Raji (cell line): ENCODE measurements around the gene MYH6.

Source experiments
- POLR2A ChIP-seq: IDR thresholded peaks from 2 replicates; pipeline ENCODE4 v1.6.1; 2011; ENCODE audit warnings: low read depth, low read length, control low read depth; ENCODE audit not compliant: insufficient read depth

MYH6 gene

DNA sequence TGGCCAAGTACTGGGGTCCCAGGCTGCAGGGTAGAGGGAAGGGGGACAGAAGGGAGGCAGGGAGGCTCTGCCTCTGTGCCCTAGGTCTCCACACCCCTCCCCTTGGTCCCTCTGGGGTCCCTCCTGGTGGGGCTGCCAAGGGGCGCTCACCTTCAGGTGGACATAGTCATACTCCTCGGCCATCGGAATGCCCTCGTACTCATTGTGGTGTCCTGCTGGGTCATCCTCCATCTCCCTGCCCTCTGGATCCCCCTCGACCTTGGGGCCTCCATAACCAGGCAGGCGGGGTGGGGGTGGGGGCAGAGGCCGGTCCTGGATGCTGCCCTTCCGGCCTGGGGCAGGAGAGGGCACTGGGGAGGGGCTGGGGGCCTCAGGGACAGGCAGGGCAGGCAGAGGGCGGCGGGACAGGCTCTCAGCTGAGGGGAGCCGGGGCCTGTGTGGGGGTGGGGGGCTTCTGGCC lies 48.9 kb downstream of the MYH6 start:
- no peak for TF ChIP-seq POLR2A

DNA sequence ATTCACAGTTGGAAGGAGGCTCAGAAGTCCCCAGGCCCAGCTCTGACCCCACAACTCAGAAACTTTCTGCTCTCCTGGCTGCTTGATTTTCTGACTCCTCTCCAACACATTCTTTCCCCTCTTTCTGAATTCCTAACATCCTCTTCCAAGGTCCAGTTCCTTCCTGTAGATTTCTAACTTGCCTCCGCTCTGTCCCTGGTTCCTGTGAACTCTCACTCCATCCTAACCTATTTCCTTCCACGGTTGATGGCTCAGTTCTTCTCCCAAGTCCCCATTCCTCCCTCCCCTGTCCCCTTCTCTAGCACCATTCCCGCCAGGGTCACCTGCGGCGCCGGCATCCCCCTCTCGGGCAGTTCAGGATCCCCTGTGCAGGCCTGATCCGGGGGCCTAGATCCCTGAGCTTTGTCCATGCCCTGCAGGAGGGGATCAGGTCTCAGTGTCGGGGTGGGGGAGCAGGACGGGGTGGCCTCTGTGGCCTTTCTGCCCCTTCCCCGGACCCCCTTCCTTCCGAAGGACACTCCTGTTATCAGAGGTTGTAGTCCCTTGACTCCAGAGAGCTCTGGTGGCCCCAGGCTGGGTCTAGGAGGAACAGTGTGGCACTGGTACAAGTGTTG lies 49.4 kb downstream of the MYH6 start:
- no peak for TF ChIP-seq POLR2A

- TF ChIP-seq POLR2A = no peak
These were observed 50.0 kb downstream of the MYH6 start for GRCh38 chr14:23358042-23358441.

DNA sequence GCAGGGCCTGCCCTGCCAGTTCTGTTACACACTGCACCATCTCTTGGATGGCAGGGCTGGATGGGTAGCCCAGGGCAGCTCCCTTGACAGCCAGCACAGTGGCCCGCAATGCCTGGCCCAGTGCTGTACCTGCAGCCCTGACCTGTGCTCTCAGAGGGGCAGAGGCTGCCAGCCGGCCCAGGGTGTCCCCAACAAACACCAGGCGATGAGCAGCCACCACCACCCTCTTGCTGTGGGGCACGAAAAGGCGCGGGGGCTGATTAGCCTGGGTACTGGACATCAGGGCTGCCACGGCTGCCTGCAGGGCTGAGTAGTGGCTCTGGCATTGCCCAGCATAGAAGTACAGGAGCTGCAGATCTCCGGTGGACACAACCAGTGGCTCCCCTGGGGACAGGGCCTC lies 50.8 kb downstream of the MYH6 start:
- no peak for TF ChIP-seq POLR2A

GRCh38 chr14:23356662-23357061 lies 51.4 kb downstream of the MYH6 start:
- TF ChIP-seq POLR2A = no peak

DNA sequence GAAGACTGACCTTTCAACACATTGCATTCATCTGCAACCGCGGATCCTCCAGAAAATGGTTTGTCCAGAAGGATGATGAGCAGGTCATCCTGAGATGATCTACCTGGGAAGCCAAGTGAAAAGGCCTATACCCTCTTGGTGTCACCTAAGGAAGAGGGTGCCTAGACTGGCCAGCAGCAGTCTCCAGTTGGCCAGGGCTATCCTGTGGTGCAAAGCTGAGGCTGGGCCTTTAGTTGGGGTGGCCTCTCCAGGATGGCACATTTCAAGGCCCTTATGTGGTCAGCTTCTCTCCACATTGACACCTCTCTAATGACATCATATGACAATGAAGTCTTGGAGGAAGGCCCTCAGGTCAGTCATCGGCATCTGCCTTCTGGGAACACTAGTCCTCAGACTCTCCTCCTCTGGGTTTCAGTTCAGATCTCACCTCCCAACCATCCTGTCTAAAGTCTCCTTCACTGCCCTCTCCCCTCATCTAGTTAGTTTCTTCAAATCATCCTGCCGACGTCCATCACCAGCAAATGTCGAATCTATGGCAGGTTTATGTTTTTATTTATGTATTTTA lies 52.1 kb downstream of the MYH6 start:
- no peak for TF ChIP-seq POLR2A

DNA sequence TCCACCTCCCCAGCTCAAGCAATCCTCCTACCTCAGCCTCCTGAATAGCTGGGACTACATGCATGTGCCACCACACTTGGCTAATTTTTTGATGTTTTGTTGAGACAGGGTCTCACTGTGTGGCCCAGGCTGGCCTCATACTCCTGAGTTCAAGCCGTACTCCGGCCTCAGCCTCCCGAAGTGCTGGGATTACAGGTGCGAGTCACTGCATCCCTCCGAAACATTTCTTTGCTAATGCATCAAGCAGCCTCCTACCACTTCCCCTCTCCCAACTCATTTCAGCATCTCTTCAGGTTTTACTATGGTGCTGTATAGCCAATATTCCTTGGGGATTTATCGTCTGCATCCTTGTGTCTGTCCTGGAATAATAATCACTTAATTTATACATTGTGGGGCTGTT lies 53.1 kb downstream of the MYH6 start:
- no peak for TF ChIP-seq POLR2A

GRCh38 chr14:23353433-23353780 lies 54.7 kb downstream of the MYH6 start:
- TF ChIP-seq POLR2A = no peak

- TF ChIP-seq POLR2A = no peak
These were observed 55.3 kb downstream of the MYH6 start, which contains the start of gene SLC22A17 for GRCh38 chr14:23352506-23353432. TSS of gene SLC22A17 (minus strand) at chr14:23352887.

DNA sequence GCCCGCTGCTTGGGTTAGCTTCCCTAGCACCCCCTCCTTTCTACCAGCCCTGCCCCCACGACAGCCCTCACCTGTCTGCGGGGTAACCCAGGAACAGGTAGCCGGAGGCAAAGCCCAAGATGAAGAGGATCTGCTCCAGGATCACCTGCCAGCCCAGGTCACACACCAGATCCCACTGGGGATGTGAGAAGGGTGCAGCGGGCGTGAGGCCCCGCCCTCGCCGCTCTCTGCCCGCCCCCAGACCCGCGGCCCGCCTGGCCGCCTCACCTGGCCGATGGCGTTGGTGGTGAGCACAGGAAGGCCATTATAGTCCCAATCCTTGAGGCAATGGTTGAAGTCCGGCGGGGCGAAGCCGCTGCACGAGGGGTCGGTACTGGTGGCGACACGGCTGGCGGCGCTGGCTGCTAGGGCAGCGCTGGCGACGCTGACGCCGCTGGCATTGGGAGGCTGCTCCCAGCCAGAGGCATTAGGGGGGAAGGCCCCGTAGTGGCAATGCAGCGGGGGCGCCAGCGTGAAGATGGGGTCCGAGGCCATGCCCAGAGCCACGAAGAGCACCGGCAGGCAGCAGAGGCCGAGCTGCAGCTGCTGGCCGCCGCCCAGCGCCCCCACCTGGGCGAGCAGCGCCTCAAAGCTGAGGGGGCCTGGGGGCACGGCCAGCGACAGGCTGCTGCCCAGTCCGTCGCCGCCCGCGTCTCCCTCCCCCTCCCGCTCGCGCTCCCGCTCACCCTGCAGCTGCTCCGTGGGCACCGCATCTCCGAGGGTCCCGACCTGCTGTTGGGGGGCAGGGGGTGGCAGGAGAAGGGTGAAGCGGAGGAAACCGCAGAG lies 56.2 kb downstream of the MYH6 start:
- TF ChIP-seq POLR2A = no peak

- no peak for TF ChIP-seq POLR2A
These were observed 58.8 kb downstream of the MYH6 start for GRCh38 chr14:23349156-23349845.

GRCh38 chr14:23348297-23348655 lies 59.8 kb downstream of the MYH6 start:
- no peak for TF ChIP-seq POLR2A

DNA sequence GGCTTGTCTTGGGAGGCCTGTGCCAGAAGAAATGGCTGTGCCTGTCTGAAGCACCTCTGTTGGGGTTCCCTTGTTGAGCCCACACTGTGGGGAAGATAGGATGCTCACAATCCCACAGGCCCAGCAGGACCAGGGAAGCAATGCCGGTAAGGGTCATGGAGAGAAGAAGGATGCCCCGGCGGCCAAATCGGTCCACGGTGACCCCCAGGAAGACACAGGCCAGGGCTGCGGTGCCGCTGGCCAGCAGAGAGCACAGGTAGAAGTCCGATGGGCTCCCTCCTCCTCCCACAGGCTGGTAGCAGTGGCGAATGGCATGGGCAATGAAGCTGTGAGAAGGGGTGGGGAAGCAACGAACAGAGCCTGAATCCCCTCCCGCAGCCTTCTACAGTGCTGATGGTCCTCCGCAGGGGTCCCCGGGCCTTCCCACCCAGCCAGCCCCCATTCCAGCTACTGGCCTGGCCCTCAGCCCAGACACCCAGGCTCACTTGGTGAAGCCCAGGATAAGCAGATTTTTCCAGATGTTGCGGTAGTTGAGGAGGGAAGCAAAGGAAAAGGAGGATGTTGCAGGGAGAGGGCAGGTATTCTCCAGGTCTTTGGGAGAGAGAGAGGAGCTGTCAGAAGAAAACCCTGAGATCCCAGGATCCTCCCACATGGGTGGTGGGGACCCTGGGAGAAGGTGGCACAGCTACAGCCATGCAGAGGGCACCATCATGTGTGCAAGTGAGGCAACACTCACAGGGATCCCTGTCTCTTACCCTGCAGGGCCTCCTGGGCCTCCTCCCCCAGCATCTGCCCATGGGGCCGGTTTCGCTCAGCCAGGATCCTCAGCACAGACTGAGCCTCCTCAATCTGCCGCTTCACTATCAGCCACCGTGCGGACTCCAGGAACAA lies 60.4 kb downstream of the MYH6 start:
- TF ChIP-seq POLR2A = no peak
